ENCODE results near the gene KHK. TPM values are rescaled to one million over a fixed set of nuclear protein-coding genes. Genes with fewer than 3 reads are reported as not detected.

Gene KHK
- total and polyA plus RNA-seq, 9 of the 15 experiments (the other 6 are each of a cell fraction or from before 2014, with no cell fraction given), result 1.5 to 10.7 (median 5.2) TPM

DNA sequence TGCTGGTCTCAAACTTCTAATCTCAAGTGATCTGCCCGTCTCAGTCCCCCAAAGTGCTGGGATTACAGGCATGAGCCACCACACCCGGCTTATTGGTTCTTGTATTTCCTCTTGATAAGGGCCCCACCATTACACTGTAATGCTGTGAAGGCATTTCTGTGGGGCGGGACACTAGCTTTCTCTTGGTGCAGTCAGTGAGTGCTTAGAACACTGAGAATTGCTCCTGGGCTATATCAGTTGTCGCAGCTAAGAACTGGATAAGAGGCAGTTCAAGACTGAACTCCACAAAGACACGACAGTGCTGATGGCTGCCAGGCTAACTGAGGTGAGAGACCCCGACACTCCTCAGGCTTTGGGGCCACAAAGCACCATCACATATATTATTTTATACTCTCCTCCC is 2.1 kb downstream of the KHK start:
- ATAC-seq (no peak), FAIRE-seq (peak; percentile 73), DNase-seq (ENCODE audit: extremely low read depth in 1 of 4, low spot score in 3 of 4) (peak in 1 of 4 experiments; percentile 52)
- Histone ChIP-seq H3K9me1 (ENCODE audit: control insufficient read depth, insufficient read depth, low read length) (no peaks in the 10 kb centered on the region), H4K20me1 (replicated peaks; ENCODE audit: control insufficient read depth, insufficient read depth, low read length) (no peaks in the 10 kb centered on the region), H3K27me3 (ENCODE audit: control insufficient read depth in 2 of 2, insufficient read depth in 2 of 2, low read length in 2 of 2) (no peaks in the 10 kb centered on the region), H3K9ac (ENCODE audit: insufficient read depth in 1 of 2, low read depth in 2 of 2, low read length in 2 of 2) (peak overlapping the region; percentile 40 to 74; a peak in 3 of 4 replicates), H3K4me3 (no peak overlapping the region), H3K36me3 (ENCODE audit: control insufficient read depth, insufficient read depth, low read length) (no peaks in the 10 kb centered on the region; the same call in 2 of the 3 replicates), H2AFZ (ENCODE audit: low read depth, low read length) (peak overlapping the region; percentile 75; the same call in 1 of the 2 replicates), H3K27ac (ENCODE audit: extremely low read depth, low read depth, low read length) (peak overlapping the region; percentile 24; the same call in 1 of the 3 replicates), H3K4me2 (ENCODE audit: insufficient read depth, low read length) (peak overlapping the region; percentile 44), H3K79me2 (ENCODE audit: control insufficient read depth, insufficient read depth, low read length) (peaks cover 13% of the 10 kb centered on the region; the same call in 2 of the 3 replicates), H3K4me1 (replicated peaks in 1 of 2; ENCODE audit: control insufficient read depth in 2 of 2, insufficient read depth in 2 of 2, low read length in 2 of 2) (peaks cover 48 to 66% of the 10 kb centered on the region in 2 experiments), H3K9me3 (replicated peaks; ENCODE audit: control insufficient read depth, insufficient read depth, low read depth, low read length) (no peaks in the 10 kb centered on the region)
- ChIA-PET POLR2A (interaction anchor here (0.6 to 2.1 kb wide), 2 partner anchors 12 to 166 kb away, joined by 4 to 5 read pairs; no protein-coding TSS in a partner anchor), CTCF (ENCODE audit: low intra/inter-chr PET ratio) (no interaction called here)
- 16% methylated on average over 6 of the region's 6 CpGs for WGBS (ENCODE audit: insufficient coverage, low coverage, missing lambda C conversion rate)
- no TSS peak for BruUV-seq (replicated peaks)
- intact Hi-C loops (cut with micrococcal nuclease), result no loop called here
- in situ Hi-C loops (cut with MboI), result loop anchor here (5.0 kb wide), 1 partner anchor 126 kb away; no protein-coding TSS in a partner anchor
- no peak for TF ChIP-seq GABPB2 (CRISPR knock-in tag; conservative IDR thresholded peaks at IDR 0.05)
- no peak for TF ChIP-seq PCBP1 (IDR thresholded peaks at IDR 0.05; ENCODE audit: low read depth, low read length, poor library complexity, severe bottlenecking)
- TF ChIP-seq, protein P1, sequence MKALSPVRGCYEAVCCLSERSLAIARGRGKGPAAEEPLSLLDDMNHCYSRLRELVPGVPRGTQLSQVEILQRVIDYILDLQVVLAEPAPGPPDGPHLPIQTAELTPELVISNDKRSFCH (CRISPR knock-in tag; IDR thresholded peaks at IDR 0.05), result no peak
- TF ChIP-seq, protein P1 (tag; IDR thresholded peaks at IDR 0.05), result no peak
- TF ChIP-seq, protein P2, sequence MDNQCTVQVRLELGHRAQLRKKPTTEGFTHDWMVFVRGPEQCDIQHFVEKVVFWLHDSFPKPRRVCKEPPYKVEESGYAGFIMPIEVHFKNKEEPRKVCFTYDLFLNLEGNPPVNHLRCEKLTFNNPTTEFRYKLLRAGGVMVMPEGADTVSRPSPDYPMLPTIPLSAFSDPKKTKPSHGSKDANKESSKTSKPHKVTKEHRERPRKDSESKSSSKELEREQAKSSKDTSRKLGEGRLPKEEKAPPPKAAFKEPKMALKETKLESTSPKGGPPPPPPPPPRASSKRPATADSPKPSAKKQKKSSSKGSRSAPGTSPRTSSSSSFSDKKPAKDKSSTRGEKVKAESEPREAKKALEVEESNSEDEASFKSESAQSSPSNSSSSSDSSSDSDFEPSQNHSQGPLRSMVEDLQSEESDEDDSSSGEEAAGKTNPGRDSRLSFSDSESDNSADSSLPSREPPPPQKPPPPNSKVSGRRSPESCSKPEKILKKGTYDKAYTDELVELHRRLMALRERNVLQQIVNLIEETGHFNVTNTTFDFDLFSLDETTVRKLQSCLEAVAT (IDR thresholded peaks at IDR 0.05), result no peak
- no peak for TF ChIP-seq SMC3 (conservative IDR thresholded peaks at IDR 0.05; ENCODE audit: insufficient read depth, low read depth, low read length)
- TF ChIP-seq, protein P3, sequence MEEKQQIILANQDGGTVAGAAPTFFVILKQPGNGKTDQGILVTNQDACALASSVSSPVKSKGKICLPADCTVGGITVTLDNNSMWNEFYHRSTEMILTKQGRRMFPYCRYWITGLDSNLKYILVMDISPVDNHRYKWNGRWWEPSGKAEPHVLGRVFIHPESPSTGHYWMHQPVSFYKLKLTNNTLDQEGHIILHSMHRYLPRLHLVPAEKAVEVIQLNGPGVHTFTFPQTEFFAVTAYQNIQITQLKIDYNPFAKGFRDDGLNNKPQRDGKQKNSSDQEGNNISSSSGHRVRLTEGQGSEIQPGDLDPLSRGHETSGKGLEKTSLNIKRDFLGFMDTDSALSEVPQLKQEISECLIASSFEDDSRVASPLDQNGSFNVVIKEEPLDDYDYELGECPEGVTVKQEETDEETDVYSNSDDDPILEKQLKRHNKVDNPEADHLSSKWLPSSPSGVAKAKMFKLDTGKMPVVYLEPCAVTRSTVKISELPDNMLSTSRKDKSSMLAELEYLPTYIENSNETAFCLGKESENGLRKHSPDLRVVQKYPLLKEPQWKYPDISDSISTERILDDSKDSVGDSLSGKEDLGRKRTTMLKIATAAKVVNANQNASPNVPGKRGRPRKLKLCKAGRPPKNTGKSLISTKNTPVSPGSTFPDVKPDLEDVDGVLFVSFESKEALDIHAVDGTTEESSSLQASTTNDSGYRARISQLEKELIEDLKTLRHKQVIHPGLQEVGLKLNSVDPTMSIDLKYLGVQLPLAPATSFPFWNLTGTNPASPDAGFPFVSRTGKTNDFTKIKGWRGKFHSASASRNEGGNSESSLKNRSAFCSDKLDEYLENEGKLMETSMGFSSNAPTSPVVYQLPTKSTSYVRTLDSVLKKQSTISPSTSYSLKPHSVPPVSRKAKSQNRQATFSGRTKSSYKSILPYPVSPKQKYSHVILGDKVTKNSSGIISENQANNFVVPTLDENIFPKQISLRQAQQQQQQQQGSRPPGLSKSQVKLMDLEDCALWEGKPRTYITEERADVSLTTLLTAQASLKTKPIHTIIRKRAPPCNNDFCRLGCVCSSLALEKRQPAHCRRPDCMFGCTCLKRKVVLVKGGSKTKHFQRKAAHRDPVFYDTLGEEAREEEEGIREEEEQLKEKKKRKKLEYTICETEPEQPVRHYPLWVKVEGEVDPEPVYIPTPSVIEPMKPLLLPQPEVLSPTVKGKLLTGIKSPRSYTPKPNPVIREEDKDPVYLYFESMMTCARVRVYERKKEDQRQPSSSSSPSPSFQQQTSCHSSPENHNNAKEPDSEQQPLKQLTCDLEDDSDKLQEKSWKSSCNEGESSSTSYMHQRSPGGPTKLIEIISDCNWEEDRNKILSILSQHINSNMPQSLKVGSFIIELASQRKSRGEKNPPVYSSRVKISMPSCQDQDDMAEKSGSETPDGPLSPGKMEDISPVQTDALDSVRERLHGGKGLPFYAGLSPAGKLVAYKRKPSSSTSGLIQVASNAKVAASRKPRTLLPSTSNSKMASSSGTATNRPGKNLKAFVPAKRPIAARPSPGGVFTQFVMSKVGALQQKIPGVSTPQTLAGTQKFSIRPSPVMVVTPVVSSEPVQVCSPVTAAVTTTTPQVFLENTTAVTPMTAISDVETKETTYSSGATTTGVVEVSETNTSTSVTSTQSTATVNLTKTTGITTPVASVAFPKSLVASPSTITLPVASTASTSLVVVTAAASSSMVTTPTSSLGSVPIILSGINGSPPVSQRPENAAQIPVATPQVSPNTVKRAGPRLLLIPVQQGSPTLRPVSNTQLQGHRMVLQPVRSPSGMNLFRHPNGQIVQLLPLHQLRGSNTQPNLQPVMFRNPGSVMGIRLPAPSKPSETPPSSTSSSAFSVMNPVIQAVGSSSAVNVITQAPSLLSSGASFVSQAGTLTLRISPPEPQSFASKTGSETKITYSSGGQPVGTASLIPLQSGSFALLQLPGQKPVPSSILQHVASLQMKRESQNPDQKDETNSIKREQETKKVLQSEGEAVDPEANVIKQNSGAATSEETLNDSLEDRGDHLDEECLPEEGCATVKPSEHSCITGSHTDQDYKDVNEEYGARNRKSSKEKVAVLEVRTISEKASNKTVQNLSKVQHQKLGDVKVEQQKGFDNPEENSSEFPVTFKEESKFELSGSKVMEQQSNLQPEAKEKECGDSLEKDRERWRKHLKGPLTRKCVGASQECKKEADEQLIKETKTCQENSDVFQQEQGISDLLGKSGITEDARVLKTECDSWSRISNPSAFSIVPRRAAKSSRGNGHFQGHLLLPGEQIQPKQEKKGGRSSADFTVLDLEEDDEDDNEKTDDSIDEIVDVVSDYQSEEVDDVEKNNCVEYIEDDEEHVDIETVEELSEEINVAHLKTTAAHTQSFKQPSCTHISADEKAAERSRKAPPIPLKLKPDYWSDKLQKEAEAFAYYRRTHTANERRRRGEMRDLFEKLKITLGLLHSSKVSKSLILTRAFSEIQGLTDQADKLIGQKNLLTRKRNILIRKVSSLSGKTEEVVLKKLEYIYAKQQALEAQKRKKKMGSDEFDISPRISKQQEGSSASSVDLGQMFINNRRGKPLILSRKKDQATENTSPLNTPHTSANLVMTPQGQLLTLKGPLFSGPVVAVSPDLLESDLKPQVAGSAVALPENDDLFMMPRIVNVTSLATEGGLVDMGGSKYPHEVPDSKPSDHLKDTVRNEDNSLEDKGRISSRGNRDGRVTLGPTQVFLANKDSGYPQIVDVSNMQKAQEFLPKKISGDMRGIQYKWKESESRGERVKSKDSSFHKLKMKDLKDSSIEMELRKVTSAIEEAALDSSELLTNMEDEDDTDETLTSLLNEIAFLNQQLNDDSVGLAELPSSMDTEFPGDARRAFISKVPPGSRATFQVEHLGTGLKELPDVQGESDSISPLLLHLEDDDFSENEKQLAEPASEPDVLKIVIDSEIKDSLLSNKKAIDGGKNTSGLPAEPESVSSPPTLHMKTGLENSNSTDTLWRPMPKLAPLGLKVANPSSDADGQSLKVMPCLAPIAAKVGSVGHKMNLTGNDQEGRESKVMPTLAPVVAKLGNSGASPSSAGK (IDR thresholded peaks at IDR 0.05), result no peak
